Measurements from ENCODE around the gene ULK1. TPM values are rescaled to one million over a fixed set of nuclear protein-coding genes. Genes with fewer than 3 reads are reported as not detected.

The ULK1 gene
- polyA plus RNA-seq, 3 donors, result 1.0 to 75.1 (median 1.3) TPM

GRCh38 chr12:131920902-131921840 lies 26.7 kb downstream of the ULK1 start:
- peaks cover 12 to 15% of the 10 kb centered on the region in 2 donors for H3K4me1 ChIP-seq (ENCODE audit: control insufficient read depth in 1 of 2, insufficient read depth in 2 of 2, low read length in 2 of 2)
- H3K36me3 ChIP-seq (replicated peaks in 1 of 2; ENCODE audit: control insufficient read depth in 1 of 2, insufficient read depth in 2 of 2, low read length in 2 of 2), result peaks cover 48 to 66% of the 10 kb centered on the region in 2 donors
- H3K4me3 Mint-ChIP-seq, result no peak overlapping the region

More at GRCh38 chr12:131920902-131921840, 26.7 kb downstream of the ULK1 start:
- Histone ChIP-seq H3K9ac (ENCODE audit: insufficient read depth, low read length, poor library complexity, severe bottlenecking) (no peak overlapping the region), H3K79me2 (ENCODE audit: insufficient read depth, low read length) (no peaks in the 10 kb centered on the region), H3K27me3 (ENCODE audit: control insufficient read depth in 2 of 2, insufficient read depth in 2 of 2, low read length in 2 of 2) (no peaks in the 10 kb centered on the region), H4K20me1 (ENCODE audit: insufficient read depth, low read length) (peaks cover 62% of the 10 kb centered on the region), H3K4me2 (replicated peaks; ENCODE audit: extremely low read depth, low read length, poor library complexity, severe bottlenecking) (no peak overlapping the region), H3K9me3 (replicated peaks in 1 of 2; ENCODE audit: control insufficient read depth in 1 of 2, insufficient read depth in 1 of 2, low read length in 2 of 2) (no peaks in the 10 kb centered on the region), H3K27ac (ENCODE audit: low read depth in 1 of 2, low read length in 2 of 2) (no peak overlapping the region), H3K4me3 (replicated peaks in 1 of 3; ENCODE audit: low read depth in 2 of 3, low read length in 3 of 3) (no peak overlapping the region), H2AFZ (ENCODE audit: insufficient read depth, low read depth, low read length, poor library complexity, severe bottlenecking) (no peak overlapping the region)
- H3K27me3 Mint-ChIP-seq (ENCODE audit: low read depth in 3 of 3), result peaks cover 0 to 4% (median 0%) of the 10 kb centered on the region in 3 donors
- no peak overlapping the region for H3K27ac Mint-ChIP-seq
- DNase-seq, result no peak
- 96% methylated on average over 32 of the region's 35 CpGs for WGBS (ENCODE audit: insufficient coverage)
- H3K9me3 Mint-ChIP-seq, result peaks cover 0 to 3% (median 0%) of the 10 kb centered on the region in 7 donors
- TF ChIP-seq, protein P1, sequence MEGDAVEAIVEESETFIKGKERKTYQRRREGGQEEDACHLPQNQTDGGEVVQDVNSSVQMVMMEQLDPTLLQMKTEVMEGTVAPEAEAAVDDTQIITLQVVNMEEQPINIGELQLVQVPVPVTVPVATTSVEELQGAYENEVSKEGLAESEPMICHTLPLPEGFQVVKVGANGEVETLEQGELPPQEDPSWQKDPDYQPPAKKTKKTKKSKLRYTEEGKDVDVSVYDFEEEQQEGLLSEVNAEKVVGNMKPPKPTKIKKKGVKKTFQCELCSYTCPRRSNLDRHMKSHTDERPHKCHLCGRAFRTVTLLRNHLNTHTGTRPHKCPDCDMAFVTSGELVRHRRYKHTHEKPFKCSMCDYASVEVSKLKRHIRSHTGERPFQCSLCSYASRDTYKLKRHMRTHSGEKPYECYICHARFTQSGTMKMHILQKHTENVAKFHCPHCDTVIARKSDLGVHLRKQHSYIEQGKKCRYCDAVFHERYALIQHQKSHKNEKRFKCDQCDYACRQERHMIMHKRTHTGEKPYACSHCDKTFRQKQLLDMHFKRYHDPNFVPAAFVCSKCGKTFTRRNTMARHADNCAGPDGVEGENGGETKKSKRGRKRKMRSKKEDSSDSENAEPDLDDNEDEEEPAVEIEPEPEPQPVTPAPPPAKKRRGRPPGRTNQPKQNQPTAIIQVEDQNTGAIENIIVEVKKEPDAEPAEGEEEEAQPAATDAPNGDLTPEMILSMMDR (IDR thresholded peaks at IDR 0.05), result no peak
- peaks cover 36 to 52% of the 10 kb centered on the region in 2 donors for H3K36me3 Mint-ChIP-seq
- intact Hi-C loops (cut with micrococcal nuclease), result no loop called here
- peaks cover 17% of the 10 kb centered on the region for H3K4me1 Mint-ChIP-seq

All from CD14-positive monocyte (primary cell).